Gastrocnemius medialis (tissue), 4 donors: ENCODE results near the gene USP27X.
A peak's percentile ranks its signal among the peaks of the same experiment; 100 is the strongest.

ENCODE experiments used
- POLR2A ChIP-seq, 2 donors: fragments of 450-650 bp; IDR thresholded peaks; one replicate each; pipeline ENCODE4 v1.6.1; 2017; ENCODE audit warnings: antibody characterized with exemption in 2 of 2, mild to moderate bottlenecking in 2 of 2, moderate library complexity in 2 of 2
- TF ChIP-seq, protein P1 (sequence below), 5 experiments: fragments of 450-650 bp in 3 of 5; fragments of 200-600 bp in 2 of 5; sonication (generic) in 2 of 5; IDR thresholded peaks in 4 of 5; conservative IDR thresholded peaks in 1 of 5; 1 replicate in 4 of 5; 2 replicates in 1 of 5; pipeline ENCODE4 v1.5.1; 2016 to 2019; ENCODE audit warnings: antibody characterized with exemption in 5 of 5, mild to moderate bottlenecking in 3 of 5, moderate library complexity in 3 of 5

DNA sequence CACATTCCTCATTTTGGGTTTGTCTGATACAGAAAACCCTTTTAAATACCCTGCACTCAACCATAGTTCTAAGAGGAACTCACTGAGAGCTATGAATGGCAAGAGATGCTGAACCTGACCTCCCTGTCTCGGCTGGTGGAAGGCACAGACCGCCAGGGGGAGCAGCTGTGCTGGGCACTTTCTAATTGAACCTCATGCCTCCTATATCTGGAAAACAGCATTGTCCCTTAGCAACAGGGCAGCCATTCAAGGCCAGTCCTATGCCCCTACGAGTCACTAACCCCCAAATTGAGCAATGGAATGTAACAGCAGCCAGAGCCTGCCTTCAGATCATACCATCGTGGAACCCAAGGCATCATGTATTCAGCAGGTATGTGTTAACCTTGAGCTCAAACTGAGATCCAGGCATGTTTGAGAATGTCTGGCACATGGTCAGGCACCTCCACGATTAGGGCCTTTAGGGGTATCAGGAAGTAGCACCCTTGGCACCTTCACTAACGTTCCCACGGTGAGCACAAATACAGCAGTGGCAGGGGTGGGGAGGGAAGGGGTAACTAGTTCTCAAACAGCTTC, 5.1 kb downstream of the USP27X start:
- TF ChIP-seq, protein P1, sequence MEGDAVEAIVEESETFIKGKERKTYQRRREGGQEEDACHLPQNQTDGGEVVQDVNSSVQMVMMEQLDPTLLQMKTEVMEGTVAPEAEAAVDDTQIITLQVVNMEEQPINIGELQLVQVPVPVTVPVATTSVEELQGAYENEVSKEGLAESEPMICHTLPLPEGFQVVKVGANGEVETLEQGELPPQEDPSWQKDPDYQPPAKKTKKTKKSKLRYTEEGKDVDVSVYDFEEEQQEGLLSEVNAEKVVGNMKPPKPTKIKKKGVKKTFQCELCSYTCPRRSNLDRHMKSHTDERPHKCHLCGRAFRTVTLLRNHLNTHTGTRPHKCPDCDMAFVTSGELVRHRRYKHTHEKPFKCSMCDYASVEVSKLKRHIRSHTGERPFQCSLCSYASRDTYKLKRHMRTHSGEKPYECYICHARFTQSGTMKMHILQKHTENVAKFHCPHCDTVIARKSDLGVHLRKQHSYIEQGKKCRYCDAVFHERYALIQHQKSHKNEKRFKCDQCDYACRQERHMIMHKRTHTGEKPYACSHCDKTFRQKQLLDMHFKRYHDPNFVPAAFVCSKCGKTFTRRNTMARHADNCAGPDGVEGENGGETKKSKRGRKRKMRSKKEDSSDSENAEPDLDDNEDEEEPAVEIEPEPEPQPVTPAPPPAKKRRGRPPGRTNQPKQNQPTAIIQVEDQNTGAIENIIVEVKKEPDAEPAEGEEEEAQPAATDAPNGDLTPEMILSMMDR (IDR thresholded peaks at IDR 0.05 in 4 of 5, conservative IDR thresholded peaks at IDR 0.05 in 1 of 5), result peak; percentile 13 to 69 (median 43)
- TF ChIP-seq POLR2A (IDR thresholded peaks at IDR 0.05), result no peak
